GM12801 (cell line): Measurements from ENCODE around the gene SLC26A9.

Source experiments
- TF ChIP-seq, protein P1 (sequence below): IDR thresholded peaks from one replicate; pipeline ENCODE4 v1.5.1; 2011; ENCODE audit warnings: control low read depth; ENCODE audit not compliant: insufficient read length; ENCODE audit errors: extremely low read depth

The SLC26A9 gene

DNA sequence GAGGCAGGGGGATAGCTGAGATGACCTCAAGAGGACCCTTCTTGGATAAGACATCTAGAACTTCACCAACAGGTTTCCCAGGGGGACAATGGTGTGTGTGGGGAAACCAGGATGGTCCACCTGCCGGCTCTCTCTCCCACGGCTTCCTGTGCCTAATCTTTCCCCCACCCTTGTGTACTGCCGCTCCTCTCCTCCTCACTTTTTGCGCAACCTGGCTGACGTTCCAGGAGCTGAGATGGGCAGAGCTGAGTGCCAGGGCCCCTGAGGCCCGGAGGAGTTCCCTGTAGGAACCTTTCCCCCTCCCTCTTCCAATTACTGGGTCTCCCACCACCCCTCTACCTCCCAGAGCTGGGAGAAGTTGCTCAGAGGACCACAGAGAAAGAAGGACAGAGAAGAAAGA lies 6.9 kb downstream of the SLC26A9 start:
- TF ChIP-seq, protein P1, sequence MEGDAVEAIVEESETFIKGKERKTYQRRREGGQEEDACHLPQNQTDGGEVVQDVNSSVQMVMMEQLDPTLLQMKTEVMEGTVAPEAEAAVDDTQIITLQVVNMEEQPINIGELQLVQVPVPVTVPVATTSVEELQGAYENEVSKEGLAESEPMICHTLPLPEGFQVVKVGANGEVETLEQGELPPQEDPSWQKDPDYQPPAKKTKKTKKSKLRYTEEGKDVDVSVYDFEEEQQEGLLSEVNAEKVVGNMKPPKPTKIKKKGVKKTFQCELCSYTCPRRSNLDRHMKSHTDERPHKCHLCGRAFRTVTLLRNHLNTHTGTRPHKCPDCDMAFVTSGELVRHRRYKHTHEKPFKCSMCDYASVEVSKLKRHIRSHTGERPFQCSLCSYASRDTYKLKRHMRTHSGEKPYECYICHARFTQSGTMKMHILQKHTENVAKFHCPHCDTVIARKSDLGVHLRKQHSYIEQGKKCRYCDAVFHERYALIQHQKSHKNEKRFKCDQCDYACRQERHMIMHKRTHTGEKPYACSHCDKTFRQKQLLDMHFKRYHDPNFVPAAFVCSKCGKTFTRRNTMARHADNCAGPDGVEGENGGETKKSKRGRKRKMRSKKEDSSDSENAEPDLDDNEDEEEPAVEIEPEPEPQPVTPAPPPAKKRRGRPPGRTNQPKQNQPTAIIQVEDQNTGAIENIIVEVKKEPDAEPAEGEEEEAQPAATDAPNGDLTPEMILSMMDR: no peak

- TF ChIP-seq, protein P1: no peak
Observed at GRCh38 chr1:205935869-205936268, 7.4 kb downstream of the SLC26A9 start.

DNA sequence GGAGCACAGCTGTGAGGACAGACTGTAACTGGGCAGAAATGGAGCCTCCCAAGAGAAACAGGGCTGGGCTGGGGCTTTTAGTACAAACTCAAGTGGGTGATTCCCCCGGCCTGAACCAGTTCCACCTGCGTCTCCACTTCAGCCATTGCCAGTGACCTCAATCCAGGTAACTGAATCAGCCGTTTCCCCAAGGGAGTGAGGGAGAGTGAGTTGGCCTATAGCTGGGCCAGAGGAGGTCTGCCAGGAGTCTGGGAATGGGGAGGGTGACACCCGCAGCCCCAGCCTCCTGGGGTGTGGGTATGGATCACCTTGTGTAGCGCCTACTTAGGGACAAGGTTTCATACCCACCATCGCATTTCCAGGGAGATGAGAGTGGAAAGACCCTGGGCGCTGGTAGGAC lies 8.5 kb downstream of the SLC26A9 start:
- TF ChIP-seq, protein P1: no peak

DNA sequence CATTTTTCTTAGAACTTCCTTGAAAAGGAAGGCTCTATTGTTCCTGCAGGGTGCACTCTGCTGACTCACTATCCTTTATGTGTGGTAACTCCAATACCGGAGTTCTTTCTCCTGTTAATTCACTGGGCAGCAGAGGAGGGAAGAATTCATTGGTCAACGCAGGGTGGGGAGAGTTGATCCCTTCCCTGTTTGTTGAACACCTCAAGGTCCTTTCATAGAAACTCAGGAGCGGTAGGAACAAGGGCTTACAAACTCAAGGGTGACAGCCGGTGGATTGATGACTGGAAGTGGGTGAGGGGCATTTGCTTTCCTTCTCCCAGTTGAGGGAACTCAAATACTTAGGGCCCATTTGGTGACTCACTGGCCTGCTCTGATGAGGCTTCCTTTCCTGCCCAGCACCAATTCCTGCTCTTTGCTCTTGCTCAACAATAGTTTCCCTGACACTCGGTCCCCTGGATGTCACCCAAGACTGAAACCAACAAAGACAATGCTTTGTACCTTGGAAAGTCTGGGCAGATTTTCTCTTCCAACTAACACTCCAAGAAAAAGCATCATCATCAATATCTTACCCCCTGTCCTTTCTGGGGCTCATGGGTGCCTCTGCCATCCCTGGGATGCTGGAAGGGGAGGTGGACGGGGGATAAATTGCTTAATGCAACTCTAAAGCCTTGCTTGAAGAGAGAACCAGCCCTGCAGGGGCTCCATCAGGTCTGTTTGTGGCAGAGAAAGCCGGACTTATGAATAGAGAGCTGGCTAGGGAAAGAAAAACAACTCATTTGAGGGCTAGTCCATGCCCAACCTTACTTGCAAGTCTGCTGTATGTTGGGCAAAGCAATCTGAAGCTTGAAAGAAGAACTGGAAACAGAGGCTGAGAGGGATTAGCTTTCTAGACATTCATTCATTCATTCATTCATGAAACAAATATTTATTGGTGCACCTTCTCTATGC lies 9.3 kb downstream of the SLC26A9 start:
- TF ChIP-seq, protein P1: no peak

DNA sequence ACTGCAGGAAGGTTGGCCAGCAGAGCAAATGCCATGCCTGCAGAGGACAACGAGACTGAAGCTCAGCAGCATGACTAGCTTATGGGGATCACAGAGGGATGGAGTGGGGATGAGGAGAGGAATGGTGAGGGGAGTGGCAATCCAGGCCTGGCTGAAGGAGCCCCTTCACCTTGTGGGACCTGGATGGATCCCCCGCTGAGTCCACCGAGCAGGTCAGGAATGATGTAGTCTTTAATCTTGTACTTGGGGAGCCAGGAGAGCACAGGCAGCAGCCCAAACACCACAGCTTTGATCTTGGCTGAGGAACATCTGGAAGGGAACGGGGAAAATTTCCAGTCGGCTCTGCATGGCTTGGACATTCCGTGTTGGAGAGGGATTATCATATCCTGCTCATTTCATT lies 10.5 kb downstream of the SLC26A9 start:
- TF ChIP-seq, protein P1: no peak

DNA sequence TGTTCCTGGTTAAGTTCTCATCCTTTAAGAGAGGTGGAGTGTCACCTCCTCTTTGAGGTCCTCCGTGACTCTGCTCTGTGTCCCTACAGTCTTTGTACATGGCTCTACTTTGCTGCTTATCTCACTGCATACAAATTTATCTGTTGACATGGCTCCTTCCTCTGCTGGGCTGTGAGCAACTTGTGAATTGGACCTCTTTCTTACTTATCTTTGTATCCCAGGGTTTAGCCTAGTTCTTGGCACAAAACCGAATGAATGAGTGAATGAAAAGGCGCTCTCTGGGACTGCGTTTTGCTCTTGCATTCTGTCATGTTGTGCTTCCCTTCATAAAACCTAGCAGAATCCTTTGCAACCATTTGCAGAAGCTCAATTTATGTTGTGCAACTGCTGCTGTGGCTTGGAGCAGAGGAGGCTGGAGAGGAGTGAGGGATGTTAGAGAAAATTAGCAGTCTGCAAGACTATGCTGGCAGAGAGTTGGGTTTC lies 12.4 kb downstream of the SLC26A9 start:
- TF ChIP-seq, protein P1: no peak

GRCh38 chr1:205930195-205930577 lies 13.1 kb downstream of the SLC26A9 start:
- TF ChIP-seq, protein P1: no peak
